PC-9 (cell line): ENCODE data around the gene AKR1B1.

Experiments used
- CTCF ChIP-seq: fragments of 200-600 bp; sonication (generic); conservative IDR thresholded peaks from 2 replicates; pipeline ENCODE4 v1.6.1; 2017; ENCODE audit warnings: mixed run types, antibody characterized with exemption, mild to moderate bottlenecking, moderate library complexity
- EZH2 ChIP-seq: fragments of 200-600 bp; sonication (generic); IDR thresholded peaks from 2 replicates; pipeline ENCODE4 v1.8.0; 2017; ENCODE audit warnings: antibody characterized with exemption, low read depth

DNA sequence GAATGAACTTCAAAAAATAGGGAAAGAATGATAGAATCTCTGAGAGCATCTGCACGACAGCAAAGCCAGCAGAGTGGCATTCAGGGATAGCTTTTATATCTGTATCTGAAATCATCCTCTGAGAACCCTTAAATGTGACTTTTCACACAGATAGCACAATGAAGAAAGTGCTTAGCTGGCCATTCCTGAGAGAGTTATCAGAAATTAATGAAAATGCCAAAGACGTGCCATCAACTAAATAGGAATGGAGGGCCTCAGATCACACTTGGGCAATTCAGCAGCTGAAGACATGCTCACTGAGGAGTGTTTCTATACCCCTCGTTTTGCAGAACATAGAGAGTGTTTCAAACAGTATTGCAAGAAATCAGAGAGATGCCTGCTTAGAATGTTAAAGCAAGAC is 51.6 kb downstream of the AKR1B1 start:
- TF ChIP-seq CTCF = no peak
- TF ChIP-seq EZH2 = no peak
